NCI-H510A (cell line): ENCODE measurements around the gene CDK16.

Experiments used
- DNase-seq: peaks from one replicate; lab custom pipeline; 2025; lab: John Stamatoyannopoulos, UW

The CDK16 gene

DNA sequence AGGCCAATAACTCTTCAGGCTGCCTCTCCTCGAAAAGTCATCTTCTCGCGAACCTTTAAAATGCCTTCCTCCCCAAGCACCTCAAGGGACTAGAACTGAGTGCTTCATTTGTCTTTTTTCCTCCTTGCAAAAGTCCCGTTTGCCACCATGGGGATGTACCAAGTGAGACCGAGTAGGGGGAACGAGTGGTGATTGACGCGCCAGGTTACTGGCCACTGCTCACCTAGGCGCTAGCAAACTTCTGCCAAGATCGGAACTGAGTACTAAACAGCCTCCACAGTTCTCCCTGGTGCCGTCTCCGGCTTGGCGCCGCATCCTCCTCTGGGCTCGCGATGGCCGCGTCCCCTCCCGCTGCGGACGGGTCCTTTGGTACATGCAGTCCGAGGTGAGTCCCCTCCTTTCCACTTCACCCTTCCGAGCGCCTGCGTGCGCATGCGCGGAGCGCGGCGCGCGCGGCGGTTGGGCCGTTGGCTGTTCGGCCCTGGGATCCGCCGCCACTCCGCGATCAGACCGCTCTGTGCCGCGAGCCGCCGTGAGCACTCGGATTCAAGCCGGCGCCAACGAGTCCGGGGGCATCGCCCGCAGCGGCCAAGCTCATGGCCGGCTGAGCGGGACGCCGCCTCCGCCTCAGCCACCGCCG lies at the start of gene CDK16:
Gene CDK16, plus strand, starts transcription at position 402 of the 640 bp plus-strand sequence. CDS start 4,877 bp downstream, outside the sequence.
- DNase-seq: peak; percentile 26

- DNase-seq: no peak
Measured at GRCh38 chrX:47169273-47169672, 49.2 kb upstream of the CDK16 start.

GRCh38 chrX:47169726-47170515 lies 48.6 kb upstream of the CDK16 start:
- no peak for DNase-seq

DNA sequence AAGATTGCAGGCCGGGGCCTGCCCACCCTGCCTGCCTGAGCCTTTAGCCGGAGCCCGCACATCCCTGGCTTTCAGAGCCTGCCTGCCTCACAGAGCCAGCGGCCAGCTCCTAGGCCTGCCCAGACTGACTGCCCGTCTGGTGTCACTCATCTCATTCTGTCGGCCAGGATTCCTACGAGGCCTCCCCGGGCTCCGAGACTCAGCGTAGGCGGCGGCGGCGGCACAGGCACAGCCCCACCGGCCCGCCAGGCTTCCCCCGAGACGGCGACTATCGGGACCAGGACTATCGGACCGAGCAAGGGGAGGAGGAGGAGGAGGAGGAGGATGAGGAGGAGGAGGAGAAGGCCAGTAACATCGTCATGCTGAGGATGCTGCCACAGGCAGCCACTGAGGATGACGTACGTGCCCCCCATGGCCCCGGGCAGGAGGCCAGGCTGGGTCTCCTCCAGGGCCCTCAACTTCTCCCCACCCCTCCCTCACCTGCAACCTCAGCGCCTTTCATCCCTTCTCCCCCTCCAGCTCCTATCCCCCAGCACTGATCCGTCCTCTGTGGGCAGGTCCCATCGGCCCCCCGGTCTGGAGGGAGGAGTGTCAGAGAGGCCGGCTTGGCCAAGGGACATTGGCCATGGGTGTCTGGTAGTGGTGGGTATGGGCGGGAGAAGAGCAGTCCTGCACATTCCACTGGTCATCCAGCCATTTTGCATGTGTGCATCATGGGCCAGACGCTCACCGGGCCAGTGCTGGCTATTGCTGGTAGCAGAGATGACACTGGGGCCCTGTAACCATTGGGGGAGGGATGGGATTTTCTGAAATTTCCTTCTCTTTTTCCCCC lies 47.4 kb upstream of the CDK16 start:
- no peak for DNase-seq

GRCh38 chrX:47171996-47172395 lies 46.5 kb upstream of the CDK16 start:
- no peak for DNase-seq

- DNase-seq: no peak
Measured at GRCh38 chrX:47172549-47172948, 45.9 kb upstream of the CDK16 start.

- no peak for DNase-seq
Measured at GRCh38 chrX:47172971-47173792, 45.3 kb upstream of the CDK16 start.

DNA sequence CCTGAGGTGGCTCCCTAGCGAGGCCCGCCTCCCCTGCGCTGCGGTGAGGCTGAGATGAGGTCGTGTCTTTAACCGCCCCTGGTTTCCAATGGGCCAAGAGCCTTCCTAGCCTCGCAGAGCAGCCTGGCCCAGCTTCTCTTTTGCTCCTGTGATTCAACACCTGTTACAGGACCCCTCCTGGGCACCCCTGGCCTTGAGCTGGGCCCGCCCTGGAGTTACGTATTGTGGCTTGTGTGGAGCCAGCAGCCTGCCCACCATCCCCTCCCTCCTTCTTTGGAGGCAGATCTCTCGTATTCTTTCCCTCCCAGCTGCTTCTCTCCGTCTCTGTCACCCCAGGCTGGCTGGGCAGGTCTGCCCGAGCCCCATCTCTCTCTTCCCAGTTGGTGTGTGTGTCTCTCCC lies 44.1 kb upstream of the CDK16 start:
- DNase-seq: no peak

DNA sequence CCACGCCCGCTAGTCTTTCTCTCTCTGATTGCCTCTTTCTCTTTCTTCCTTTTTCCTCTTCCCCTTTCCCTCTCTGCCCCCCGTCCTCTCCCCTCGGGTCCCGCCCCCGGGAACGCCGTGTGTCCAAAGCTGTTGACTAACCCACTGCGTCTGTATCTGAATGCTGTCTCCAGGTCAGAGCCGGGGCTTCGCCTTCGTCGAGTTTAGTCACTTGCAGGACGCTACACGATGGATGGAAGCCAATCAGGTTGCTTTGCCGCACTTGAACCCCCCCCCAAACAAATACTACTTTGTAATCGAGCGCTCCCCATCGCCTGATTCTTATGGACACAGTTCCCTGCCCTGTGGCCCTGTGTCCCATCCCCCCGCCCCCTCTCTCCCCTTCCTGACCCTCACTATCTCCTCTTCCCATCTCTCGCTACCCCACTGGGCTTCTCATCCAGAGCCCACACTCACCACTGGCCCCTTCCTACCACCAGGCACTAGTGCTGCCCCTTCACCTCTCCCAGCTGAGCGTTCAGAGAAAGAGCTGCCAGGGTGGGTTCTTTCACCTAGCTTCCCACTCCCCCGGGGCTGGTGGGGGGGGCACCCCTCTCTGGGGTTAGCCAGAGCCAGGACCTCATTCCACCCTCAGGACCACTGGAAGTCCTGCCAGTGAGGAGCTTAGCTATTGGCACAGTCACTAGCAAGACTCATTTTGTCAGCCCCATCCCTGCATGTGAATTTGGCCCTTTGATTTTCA lies 43.5 kb upstream of the CDK16 start:
- DNase-seq: no peak

GRCh38 chrX:47175588-47175980 lies 42.9 kb upstream of the CDK16 start:
- no peak for DNase-seq

DNA sequence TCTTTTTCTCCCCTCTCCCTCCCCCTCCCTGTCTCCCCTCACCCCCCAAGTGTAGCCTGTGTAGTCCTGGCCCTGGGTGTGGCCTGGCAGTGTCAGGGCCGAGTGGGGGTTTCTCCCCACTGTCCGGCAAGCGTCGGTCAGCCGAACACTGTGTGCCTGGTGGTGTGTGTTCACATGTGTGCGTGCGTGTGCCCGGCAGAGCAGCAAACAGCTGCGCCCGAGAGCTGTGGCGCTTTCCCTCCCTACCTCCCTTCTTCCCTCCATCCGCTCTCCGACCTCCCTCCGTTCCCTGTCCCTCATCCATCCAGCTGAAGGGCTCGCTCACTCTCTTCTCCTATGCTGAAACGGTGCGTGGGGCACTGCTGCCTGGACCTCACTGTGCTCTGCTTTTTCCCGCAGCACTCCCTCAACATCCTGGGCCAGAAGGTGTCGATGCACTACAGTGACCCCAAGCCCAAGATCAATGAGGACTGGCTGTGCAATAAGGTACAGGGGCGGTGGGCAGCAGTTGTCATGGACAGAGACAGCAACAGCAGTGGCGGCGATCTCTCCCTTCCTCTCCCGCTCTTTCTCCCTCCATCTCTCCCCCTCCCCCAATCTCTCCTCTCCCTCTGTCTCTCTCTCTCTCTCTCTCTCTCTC lies 42.3 kb upstream of the CDK16 start:
- no peak for DNase-seq

- no peak for DNase-seq
Measured at GRCh38 chrX:47177079-47177478, 41.4 kb upstream of the CDK16 start.

DNA sequence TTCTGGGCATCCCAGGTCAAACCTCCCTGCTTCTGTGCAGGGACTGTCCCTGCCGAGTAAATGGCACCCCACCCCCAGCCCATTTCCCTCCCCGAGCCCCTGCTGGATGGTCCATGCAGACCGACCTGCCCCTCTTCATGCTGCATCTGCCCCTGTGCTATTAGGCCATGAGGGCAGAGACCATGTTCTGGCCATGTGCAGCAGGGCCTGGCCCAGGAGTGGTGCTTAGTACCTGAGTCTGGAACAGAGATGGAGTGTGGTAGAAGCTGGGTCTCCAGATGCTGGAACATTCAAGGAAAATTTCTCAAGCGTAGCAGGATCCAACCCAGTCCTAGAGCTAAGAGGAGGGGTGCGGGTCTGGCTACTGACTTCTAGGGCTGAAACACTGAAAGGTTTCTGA lies 40.1 kb upstream of the CDK16 start:
- no peak for DNase-seq

GRCh38 chrX:47179221-47179927 lies 39.1 kb upstream of the CDK16 start:
- no peak for DNase-seq

DNA sequence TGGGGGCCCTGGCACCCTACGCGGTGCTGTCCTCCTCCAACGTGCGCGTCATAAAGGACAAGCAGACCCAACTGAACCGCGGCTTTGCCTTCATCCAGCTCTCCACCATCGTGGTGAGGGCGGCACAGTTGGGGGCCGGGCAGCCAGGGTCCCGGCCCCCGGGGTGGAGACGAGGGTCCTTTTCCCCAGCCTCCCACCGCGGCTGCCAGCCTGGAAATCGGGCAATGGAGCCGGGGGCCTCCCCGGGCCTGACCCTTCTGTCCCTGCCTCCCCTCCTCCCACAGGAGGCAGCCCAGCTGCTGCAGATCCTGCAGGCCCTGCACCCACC lies 38.6 kb upstream of the CDK16 start:
- no peak for DNase-seq

GRCh38 chrX:47180346-47180745 lies 38.1 kb upstream of the CDK16 start:
- no peak for DNase-seq

DNA sequence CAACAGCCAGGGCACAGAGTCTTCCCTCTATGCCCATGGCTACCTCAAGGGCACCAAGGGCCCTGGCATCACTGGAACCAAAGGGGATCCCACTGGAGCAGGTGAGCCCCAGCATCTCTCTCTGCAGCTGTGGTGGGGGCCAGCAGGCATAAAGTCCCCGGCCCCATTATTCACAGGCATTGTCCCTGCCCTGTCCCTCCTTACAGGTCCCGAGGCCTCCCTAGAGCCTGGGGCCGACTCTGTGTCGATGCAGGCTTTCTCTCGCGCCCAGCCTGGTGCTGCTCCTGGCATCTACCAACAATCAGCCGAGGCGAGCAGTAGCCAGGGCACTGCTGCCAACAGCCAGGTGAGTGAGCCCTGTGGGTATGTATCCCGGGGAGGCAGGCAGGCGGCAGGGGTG lies 37.2 kb upstream of the CDK16 start:
- DNase-seq: no peak

DNA sequence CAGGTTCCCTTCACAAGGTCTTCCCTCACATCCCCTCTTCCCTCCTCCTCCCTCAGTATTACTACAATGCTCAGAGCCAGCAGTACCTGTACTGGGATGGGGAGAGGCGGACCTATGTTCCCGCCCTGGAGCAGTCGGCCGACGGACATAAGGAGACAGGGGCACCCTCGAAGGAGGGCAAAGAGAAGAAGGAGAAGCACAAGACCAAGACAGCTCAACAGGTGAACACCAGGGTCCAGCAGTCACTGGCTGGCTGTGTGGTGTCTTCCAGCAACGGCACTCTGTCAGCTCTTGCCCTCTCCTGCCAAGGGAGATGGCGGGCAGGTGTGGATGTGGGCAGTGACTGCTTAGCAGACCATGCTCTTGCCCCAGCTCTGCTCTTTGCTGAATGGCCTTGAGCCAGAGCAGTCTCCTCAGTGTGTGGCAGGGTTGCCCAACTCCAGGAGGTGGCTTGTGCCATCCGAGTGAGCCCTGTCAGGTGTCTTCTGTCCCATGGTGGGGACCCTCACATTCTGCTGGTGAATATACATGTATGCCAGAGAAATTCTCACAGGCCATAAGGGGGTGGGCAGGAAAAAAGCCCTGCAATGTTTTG lies 36.3 kb upstream of the CDK16 start:
- no peak for DNase-seq

DNA sequence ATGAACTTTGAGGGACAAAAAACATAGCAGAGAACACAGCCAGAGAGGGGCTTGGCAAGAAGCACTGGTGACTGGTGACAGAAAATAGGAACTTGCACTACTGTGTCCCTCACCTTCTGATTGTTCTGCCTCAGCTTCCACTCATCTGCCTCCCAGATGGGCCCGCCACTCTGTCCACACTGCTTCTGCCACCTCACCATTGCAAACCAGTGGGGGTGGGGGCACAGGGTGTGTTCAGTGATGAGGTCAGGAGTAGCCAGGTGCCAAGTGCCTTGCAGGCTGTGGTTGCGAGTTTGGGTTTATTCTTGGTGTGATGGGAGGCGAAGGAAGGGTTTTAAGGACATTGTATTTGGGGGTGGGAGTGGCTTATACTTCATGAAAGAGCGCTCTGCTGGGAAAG lies 34.0 kb upstream of the CDK16 start:
- no peak for DNase-seq

- DNase-seq: no peak
Measured at GRCh38 chrX:47185241-47185640, 33.2 kb upstream of the CDK16 start.
